HepG2 (cell line): Measurements from ENCODE around the gene SETD3. TPM values are rescaled to one million over a fixed set of nuclear protein-coding genes. Genes with fewer than 3 reads are reported as not detected.

Experiments used
- ATAC-seq: fragments of 200-7000 bp; cut with Tn5 transposase; 3 replicates; pipeline ENCODE4 v1.9.1; 2020; ENCODE audit warnings: mild to moderate bottlenecking, moderate library complexity
- BruUV-seq: library from RNA; stranded (reverse); fragments of 400-500 nt; replicated peaks from 2 replicates; lab custom pipeline; 2021; lab: Mats Ljungman, UMichigan
- CTCF ChIA-PET: fragments of 300-600 bp; formaldehyde crosslinking; extraction: SDS; loops from one replicate; lab custom pipeline; 2021; ENCODE audit warnings: low total read pairs, inconsistent platforms, low intra/inter-chr PET ratio; lab: Yijun Ruan, JAX
- POLR2A ChIA-PET: fragments of 350-600 bp; sonication (Branson Sonifier 250); formaldehyde crosslinking; loops from one replicate; lab custom pipeline; 2020; ENCODE audit warnings: antibody characterized with exemption, inconsistent platforms; lab: Yijun Ruan, JAX
- DNase-seq: peaks from one replicate; pipeline ENCODE4 v3.0.0-alpha.2; 2015; ENCODE audit warnings: low spot score
- FAIRE-seq: peaks from 3 replicates; lab custom pipeline; 2011; peaks lifted over from hg19 to GRCh38; lab: Jason Lieb, UNC
- H2AFZ ChIP-seq: one replicate; pipeline ENCODE4 v1.6.1; 2011; ENCODE audit warnings: low read length, inconsistent platforms
- H3K27ac ChIP-seq: fragments of 300-600 bp; 3 replicates; pipeline ENCODE4 v1.8.0; 2011; ENCODE audit warnings: mixed run types, mild to moderate bottlenecking, mixed read lengths, low read length, inconsistent platforms; ENCODE audit not compliant: insufficient read depth; ENCODE audit errors: extremely low read length
- H3K27me3 ChIP-seq, 2 experiments: fragments of 200-600 bp in 1 of 2; 2 replicates in 1 of 2; 3 replicates in 1 of 2; pipeline versions ENCODE4 v1.6.0 to v1.8.0; 2011; ENCODE audit warnings: low read length in 2 of 2, mild to moderate bottlenecking in 2 of 2, moderate library complexity in 2 of 2, inconsistent platforms in 1 of 2; ENCODE audit not compliant: insufficient read depth in 2 of 2, control insufficient read depth in 1 of 2
- H3K36me3 ChIP-seq, 2 experiments: fragments of 200-600 bp in 1 of 2; replicated peaks in 1 of 2; 2 replicates in 1 of 2; 3 replicates in 1 of 2; pipeline versions ENCODE4 v1.5.1 to v1.8.0; 2011; ENCODE audit warnings: low read length in 2 of 2, inconsistent platforms in 1 of 2; ENCODE audit not compliant: insufficient read depth in 2 of 2, control insufficient read depth in 1 of 2
- H3K4me1 ChIP-seq: 2 replicates; pipeline ENCODE4 v1.5.1; 2012; ENCODE audit warnings: low read length, inconsistent platforms; ENCODE audit not compliant: insufficient read depth
- H3K4me2 ChIP-seq: 2 replicates; pipeline ENCODE4 v1.6.0; 2011; ENCODE audit warnings: low read depth, low read length, inconsistent platforms
- H3K4me3 ChIP-seq, 3 experiments: fragments of 200-600 bp in 1 of 3; sonication (generic), shearing (Covaris generic) in 1 of 3; replicated peaks in 1 of 3; 2 replicates each; pipeline ENCODE4 v1.5.1; 2011 to 2016; ENCODE audit warnings: low read length in 3 of 3, inconsistent platforms in 2 of 3, low read depth in 2 of 3, mild to moderate bottlenecking in 2 of 3, control low read depth in 1 of 3, mixed read lengths in 1 of 3; ENCODE audit not compliant: insufficient read depth in 1 of 3
- H3K79me2 ChIP-seq: one replicate; pipeline ENCODE4 v1.6.1; 2011; ENCODE audit warnings: low read length, inconsistent platforms; ENCODE audit not compliant: insufficient read depth
- H3K9ac ChIP-seq: 2 replicates; pipeline ENCODE4 v1.6.0; 2011; ENCODE audit warnings: mild to moderate bottlenecking, low read depth, low read length, inconsistent platforms; ENCODE audit not compliant: insufficient read depth
- H3K9me3 ChIP-seq: 2 replicates; pipeline ENCODE4 v1.5.1; 2012; ENCODE audit warnings: mild to moderate bottlenecking, low read length
- H4K20me1 ChIP-seq: 2 replicates; pipeline ENCODE4 v1.6.0; 2011; ENCODE audit warnings: inconsistent platforms, mild to moderate bottlenecking, low read length, moderate library complexity; ENCODE audit not compliant: insufficient read depth
- AGO2 ChIP-seq: fragments of 200-400 bp; formaldehyde crosslinking; optimal IDR thresholded peaks from 2 replicates; pipeline ENCODE3; 2017; ENCODE audit warnings: mild to moderate bottlenecking, low read depth, low read length, moderate library complexity
- DNMT1 ChIP-seq: sonication (generic); formaldehyde crosslinking; IDR thresholded peaks from 2 replicates; pipeline ENCODE4 v1.5.1; 2020; ENCODE audit warnings: mild to moderate bottlenecking, missing genetic modification reagents
- MLXIP ChIP-seq: sonication (generic); formaldehyde crosslinking; IDR thresholded peaks from 2 replicates; pipeline ENCODE4 v1.9.0; 2021; ENCODE audit warnings: missing genetic modification reagents, borderline replicate concordance
- TRIM24 ChIP-seq: sonication (generic); formaldehyde crosslinking; IDR thresholded peaks from 2 replicates; pipeline ENCODE4 v1.8.0; 2022; ENCODE audit warnings: mild to moderate bottlenecking, missing genetic modification reagents
- ZFP37 ChIP-seq: sonication (generic); formaldehyde crosslinking; IDR thresholded peaks from 2 replicates; pipeline ENCODE4 v1.4.0; 2020; ENCODE audit warnings: missing genetic modification reagents, borderline replicate concordance
- ZNF121 ChIP-seq: sonication (generic); formaldehyde crosslinking; IDR thresholded peaks from 2 replicates; pipeline ENCODE4 v1.5.0; 2020; ENCODE audit warnings: mild to moderate bottlenecking, missing genetic modification reagents
- ZNF501 ChIP-seq: sonication (generic); formaldehyde crosslinking; IDR thresholded peaks from 2 replicates; pipeline ENCODE4 v1.5.1; 2020; ENCODE audit warnings: mild to moderate bottlenecking, moderate library complexity, missing genetic modification reagents
- WGBS: methylation state at CpG from one replicate; pipeline ENCODE4 v1.1.6; 2017; ENCODE audit warnings: low lambda C conversion rate; 5-methylcytosine and 5-hydroxymethylcytosine counted together
- in situ Hi-C: cut with HindIII; loops from 2 replicates; pipeline ENCODE4 v1.10.0; 2017; ENCODE audit warnings: low pct_unique_long_range_greater_than_20kb; ENCODE audit not compliant: extremely low pct_ligation_motif_present
- intact Hi-C: fragments of 100-400 bp; cut with micrococcal nuclease; formaldehyde crosslinking; loops from one replicate; pipeline ENCODE4 v1.10.0; 2022; ENCODE audit not compliant: unreplicated experiment
- polyA plus RNA-seq, 8 experiments: library from polyadenylated mRNA; depleted of rRNA in 3 of 8; stranded (reverse) in 7 of 8; unstranded in 1 of 8; fragments of >200 nt; fragmentation: Illumina TruSeq in 4 of 8; extraction: Trizol in 4 of 8; gene quantifications; 2 replicates each; pipeline versions ENCODE4 v1.2.1 to v1.2.3, GENCODE V29; 2011 to 2016; ENCODE audit warnings: low read depth in 4 of 8, missing spikeins in 1 of 8, mixed read lengths in 1 of 8; ENCODE audit not compliant: insufficient read depth in 1 of 8
- total RNA-seq, 5 experiments: library from RNA; depleted of rRNA; stranded (reverse); fragments of >200 nt; fragmentation: Illumina TruSeq; extraction: Trizol; gene quantifications; 2 replicates each; pipeline ENCODE4 v1.2.3, GENCODE V29; 2016; ENCODE audit warnings: low read depth in 1 of 5
- TF ChIP-seq, protein P1 (sequence below), 2 experiments: sonication (generic) in 1 of 2; formaldehyde crosslinking in 1 of 2; IDR thresholded peaks; 2 replicates each; pipeline versions ENCODE4 v1.6.1 to v1.9.0; 2014 to 2022; ENCODE audit warnings: antibody characterized with exemption in 1 of 2, borderline replicate concordance in 1 of 2, inconsistent platforms in 1 of 2, low read depth in 1 of 2, missing genetic modification reagents in 1 of 2

The SETD3 gene
- total and polyA plus RNA-seq, 2 of the 13 experiments (the other 11 are each of a cell fraction or from before 2014, with no cell fraction given) = 30.3 to 67.1 TPM

DNA sequence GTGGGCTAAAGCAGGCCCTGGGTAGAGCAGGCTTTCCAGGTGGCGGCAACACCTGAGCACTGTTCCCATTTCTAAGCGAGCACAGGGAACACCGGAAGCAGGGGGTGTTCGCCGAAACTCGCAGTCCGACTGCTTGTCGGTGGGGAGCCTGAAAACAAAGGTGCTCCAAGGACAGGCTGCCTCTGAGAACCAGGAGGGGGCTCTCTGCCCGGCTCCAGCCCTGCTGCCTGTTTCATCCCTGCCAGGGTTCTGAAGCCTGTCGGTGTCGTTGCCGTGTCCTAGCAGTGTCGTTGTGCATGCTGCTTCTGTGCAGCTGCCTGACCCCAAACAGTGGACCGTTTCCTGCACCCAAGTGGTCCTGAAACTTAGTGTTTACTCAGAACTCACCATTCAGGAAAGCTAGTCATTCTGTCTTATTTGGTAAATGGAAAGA is 22.3 kb upstream of the SETD3 start:
- WGBS = 96% methylated on average over 6 of the region's 14 CpGs
- DNase-seq (no peak), ATAC-seq (peak; percentile 34; the same call in 2 of the 3 replicates)
- no peak overlapping the region for H2AFZ ChIP-seq
- intact Hi-C loops = no loop called here
- ChIA-PET POLR2A (no interaction called here), CTCF (no interaction called here)
- in situ Hi-C loops = no loop called here
- H3K36me3 ChIP-seq = peaks cover 26 to 94% of the 10 kb centered on the region in 2 experiments; a peak in 4 of 5 replicates
- no TSS peak for BruUV-seq
- no peaks in the 10 kb centered on the region for H3K27me3 ChIP-seq
- H3K4me2 ChIP-seq = no peak overlapping the region
- H4K20me1 ChIP-seq = no peaks in the 10 kb centered on the region
- TF ChIP-seq ZNF121 (CRISPR knock-in tag) = no peak
- TF ChIP-seq DNMT1 (CRISPR knock-in tag) = no peak
- TF ChIP-seq ZNF501 = no peak
- TF ChIP-seq TRIM24 = no peak
- no peak for TF ChIP-seq ZFP37 (CRISPR knock-in tag)
- TF ChIP-seq AGO2 = peak; percentile 54
- no peak for TF ChIP-seq MLXIP (CRISPR knock-in tag)
- TF ChIP-seq, protein P1, sequence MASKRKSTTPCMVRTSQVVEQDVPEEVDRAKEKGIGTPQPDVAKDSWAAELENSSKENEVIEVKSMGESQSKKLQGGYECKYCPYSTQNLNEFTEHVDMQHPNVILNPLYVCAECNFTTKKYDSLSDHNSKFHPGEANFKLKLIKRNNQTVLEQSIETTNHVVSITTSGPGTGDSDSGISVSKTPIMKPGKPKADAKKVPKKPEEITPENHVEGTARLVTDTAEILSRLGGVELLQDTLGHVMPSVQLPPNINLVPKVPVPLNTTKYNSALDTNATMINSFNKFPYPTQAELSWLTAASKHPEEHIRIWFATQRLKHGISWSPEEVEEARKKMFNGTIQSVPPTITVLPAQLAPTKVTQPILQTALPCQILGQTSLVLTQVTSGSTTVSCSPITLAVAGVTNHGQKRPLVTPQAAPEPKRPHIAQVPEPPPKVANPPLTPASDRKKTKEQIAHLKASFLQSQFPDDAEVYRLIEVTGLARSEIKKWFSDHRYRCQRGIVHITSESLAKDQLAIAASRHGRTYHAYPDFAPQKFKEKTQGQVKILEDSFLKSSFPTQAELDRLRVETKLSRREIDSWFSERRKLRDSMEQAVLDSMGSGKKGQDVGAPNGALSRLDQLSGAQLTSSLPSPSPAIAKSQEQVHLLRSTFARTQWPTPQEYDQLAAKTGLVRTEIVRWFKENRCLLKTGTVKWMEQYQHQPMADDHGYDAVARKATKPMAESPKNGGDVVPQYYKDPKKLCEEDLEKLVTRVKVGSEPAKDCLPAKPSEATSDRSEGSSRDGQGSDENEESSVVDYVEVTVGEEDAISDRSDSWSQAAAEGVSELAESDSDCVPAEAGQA (IDR thresholded peaks at IDR 0.05; ENCODE audit: low read depth) = no peak
- TF ChIP-seq, protein P1 (CRISPR knock-in tag; IDR thresholded peaks at IDR 0.05; ENCODE audit: borderline replicate concordance) = no peak
- TF ChIP-seq, all 625 proteins: peak for 1
- Histone ChIP-seq H3K9ac (no peak overlapping the region), H3K4me1 (no peaks in the 10 kb centered on the region), H3K27ac (no peak overlapping the region), H3K9me3 (no peaks in the 10 kb centered on the region), H3K79me2 (no peaks in the 10 kb centered on the region), H3K4me3 (no peak overlapping the region)
- FAIRE-seq = no peak
